ENCODE results near the gene EPG5.

- TF ChIP-seq, protein P1, sequence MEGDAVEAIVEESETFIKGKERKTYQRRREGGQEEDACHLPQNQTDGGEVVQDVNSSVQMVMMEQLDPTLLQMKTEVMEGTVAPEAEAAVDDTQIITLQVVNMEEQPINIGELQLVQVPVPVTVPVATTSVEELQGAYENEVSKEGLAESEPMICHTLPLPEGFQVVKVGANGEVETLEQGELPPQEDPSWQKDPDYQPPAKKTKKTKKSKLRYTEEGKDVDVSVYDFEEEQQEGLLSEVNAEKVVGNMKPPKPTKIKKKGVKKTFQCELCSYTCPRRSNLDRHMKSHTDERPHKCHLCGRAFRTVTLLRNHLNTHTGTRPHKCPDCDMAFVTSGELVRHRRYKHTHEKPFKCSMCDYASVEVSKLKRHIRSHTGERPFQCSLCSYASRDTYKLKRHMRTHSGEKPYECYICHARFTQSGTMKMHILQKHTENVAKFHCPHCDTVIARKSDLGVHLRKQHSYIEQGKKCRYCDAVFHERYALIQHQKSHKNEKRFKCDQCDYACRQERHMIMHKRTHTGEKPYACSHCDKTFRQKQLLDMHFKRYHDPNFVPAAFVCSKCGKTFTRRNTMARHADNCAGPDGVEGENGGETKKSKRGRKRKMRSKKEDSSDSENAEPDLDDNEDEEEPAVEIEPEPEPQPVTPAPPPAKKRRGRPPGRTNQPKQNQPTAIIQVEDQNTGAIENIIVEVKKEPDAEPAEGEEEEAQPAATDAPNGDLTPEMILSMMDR (conservative IDR thresholded peaks at IDR 0.05; ENCODE audit: low read depth, low read length) = no peak
- TF ChIP-seq RAD21 (IDR thresholded peaks at IDR 0.05; ENCODE audit: low read length) (no peak), FOS (IDR thresholded peaks at IDR 0.05; ENCODE audit: low read depth, low read length) (no peak), POLR2A (IDR thresholded peaks at IDR 0.05; ENCODE audit: low read depth, low read length) (no peak), MAFK (IDR thresholded peaks at IDR 0.05; ENCODE audit: low read depth, low read length) (no peak), BHLHE40 (IDR thresholded peaks at IDR 0.05; ENCODE audit: low read depth, low read length) (no peak), ELK1 (IDR thresholded peaks at IDR 0.05; ENCODE audit: borderline replicate concordance, low read depth, low read length) (no peak), RFX5 (IDR thresholded peaks at IDR 0.05; ENCODE audit: low read depth, low read length) (no peak), SMC3 (IDR thresholded peaks at IDR 0.05; ENCODE audit: low read depth, low read length) (no peak), RCOR1 (IDR thresholded peaks at IDR 0.05; ENCODE audit: insufficient replicate concordance, low read length) (no peak), CHD1 (IDR thresholded peaks at IDR 0.05; ENCODE audit: low read depth, low read length) (no peak), MAZ (IDR thresholded peaks at IDR 0.05; ENCODE audit: borderline replicate concordance, low read depth, low read length) (no peak)
- TF ChIP-seq, protein P2, sequence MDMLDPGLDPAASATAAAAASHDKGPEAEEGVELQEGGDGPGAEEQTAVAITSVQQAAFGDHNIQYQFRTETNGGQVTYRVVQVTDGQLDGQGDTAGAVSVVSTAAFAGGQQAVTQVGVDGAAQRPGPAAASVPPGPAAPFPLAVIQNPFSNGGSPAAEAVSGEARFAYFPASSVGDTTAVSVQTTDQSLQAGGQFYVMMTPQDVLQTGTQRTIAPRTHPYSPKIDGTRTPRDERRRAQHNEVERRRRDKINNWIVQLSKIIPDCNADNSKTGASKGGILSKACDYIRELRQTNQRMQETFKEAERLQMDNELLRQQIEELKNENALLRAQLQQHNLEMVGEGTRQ (IDR thresholded peaks at IDR 0.05; ENCODE audit: low read depth, low read length) = no peak
Measured at GRCh38 chr18:45821711-45822110, 145.4 kb downstream of the EPG5 start.

Measured in IMR-90 (cell line).